Measurements from ENCODE around the gene CDA.

DNA sequence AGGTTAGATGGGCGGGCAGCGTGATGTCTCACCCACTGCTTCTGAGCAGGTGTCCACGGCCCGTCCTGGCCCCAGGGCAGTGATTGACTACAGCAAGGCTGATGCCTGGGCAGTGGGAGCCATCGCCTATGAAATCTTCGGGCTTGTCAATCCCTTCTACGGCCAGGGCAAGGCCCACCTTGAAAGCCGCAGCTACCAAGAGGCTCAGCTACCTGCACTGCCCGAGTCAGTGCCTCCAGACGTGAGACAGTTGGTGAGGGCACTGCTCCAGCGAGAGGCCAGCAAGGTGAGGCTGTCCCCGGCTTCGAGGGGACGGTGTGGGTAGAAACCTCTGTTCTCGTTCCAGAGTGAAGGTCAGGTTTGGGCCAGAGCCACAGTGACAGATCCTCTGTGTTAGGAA lies 60.0 kb downstream of the CDA start:
- TF ChIP-seq, protein P1, sequence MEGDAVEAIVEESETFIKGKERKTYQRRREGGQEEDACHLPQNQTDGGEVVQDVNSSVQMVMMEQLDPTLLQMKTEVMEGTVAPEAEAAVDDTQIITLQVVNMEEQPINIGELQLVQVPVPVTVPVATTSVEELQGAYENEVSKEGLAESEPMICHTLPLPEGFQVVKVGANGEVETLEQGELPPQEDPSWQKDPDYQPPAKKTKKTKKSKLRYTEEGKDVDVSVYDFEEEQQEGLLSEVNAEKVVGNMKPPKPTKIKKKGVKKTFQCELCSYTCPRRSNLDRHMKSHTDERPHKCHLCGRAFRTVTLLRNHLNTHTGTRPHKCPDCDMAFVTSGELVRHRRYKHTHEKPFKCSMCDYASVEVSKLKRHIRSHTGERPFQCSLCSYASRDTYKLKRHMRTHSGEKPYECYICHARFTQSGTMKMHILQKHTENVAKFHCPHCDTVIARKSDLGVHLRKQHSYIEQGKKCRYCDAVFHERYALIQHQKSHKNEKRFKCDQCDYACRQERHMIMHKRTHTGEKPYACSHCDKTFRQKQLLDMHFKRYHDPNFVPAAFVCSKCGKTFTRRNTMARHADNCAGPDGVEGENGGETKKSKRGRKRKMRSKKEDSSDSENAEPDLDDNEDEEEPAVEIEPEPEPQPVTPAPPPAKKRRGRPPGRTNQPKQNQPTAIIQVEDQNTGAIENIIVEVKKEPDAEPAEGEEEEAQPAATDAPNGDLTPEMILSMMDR (IDR thresholded peaks at IDR 0.05) = no peak
- no peak for TF ChIP-seq POLR2A (IDR thresholded peaks at IDR 0.05)

Measured in testis (tissue), 2 donors.